AG08395 (cell line): ENCODE data around the gene CAMK2G.
A peak's percentile ranks its signal among the peaks of the same experiment; 100 is the strongest.
"Not testable (repeated sequence)": the region's sequence is repeated elsewhere in the genome, so short reads cannot be mapped to it uniquely, and the experiment has no call there.

ENCODE experiments used
- DNase-seq: peaks from one replicate; pipeline ENCODE4 v3.0.0; 2012; ENCODE audit warnings: mixed read lengths, low spot score

Gene CAMK2G

DNA sequence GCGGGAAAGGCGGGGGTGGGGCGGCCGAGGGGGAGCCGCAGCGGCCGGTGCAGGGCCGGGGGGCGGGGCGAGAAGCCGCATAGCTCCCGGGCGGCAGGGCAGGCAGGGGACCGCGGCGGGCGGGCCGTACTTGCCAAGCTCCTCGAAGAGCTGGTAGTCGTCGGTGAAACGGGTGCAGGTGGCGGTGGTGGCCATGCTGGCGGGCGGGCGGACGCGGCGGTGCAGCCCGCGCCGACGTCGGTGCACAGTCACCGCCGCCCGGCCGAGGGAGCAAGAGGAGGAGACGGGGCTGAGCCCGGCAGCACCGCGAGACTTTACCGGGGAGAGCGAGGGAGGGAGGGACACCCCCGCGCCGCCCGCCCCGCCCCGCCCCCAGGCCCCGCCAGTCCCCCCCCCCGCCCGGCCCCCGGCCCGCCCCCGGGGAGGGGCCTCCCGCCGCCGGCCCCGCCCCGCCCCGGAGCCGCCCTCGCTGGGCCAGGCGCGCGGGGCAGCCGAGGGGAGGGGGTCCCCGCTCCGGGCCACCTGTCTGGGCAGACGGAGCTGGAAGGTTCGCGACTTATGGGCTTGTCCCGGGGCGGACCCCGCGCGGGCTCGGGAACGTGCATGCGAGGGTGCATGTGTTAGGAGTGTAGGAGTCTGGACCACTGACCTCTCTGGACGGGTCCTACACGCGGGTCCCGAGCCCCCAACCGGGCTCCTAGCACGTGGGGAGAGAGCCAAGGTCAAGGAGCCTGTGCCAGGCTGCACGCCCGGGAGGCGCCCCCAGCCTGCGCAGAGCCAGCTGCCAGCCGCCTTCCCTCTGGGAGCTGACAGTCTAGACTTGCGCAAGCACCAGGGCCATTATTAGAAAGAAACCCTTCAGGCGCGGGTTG lies at the start of gene CAMK2G:
TSS of gene CAMK2G (minus strand) at position 289 of the 872 bp plus-strand sequence. CDS start at position 195, 94 bp downstream.
- DNase-seq = peak; percentile 95

DNA sequence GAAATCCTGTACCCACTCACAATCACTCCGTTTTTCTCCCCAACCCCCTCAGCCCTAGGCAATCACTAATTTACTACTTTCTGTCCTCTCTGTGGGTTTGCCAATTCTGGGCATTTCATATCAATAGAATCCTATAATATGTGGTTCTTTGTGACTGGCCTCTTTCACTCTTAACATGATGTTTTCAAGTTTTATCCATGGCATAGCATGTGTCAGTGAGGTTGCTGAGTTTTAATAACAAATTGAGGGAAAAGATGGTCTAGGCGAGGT lies 48.4 kb upstream of the CAMK2G start:
- no peak for DNase-seq

- no peak for DNase-seq
These were observed 47.9 kb upstream of the CAMK2G start for GRCh38 chr10:73922007-73922863.

- peak; percentile 58 for DNase-seq
These were observed 45.7 kb upstream of the CAMK2G start for GRCh38 chr10:73920089-73920488.

DNA sequence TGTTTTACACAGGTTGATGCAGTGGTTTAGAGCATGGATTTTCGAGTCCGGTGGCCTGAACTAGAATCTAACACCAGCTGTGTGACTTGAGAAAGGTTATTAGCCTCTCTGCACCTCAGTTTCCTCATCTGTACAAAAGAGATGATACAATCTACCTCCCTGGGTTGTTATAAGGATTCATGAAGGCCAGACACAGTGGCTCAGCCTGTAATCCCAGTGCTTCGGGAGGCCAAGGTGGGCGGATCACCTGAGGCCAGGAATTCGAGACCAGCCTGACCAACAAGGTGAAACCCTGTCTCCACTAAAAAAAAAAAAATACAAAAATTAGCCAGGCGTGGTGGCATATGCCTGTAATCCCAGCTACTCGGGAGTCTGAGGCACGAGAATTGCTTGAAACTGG lies 45.1 kb upstream of the CAMK2G start:
- not testable (repeated sequence) for DNase-seq

DNA sequence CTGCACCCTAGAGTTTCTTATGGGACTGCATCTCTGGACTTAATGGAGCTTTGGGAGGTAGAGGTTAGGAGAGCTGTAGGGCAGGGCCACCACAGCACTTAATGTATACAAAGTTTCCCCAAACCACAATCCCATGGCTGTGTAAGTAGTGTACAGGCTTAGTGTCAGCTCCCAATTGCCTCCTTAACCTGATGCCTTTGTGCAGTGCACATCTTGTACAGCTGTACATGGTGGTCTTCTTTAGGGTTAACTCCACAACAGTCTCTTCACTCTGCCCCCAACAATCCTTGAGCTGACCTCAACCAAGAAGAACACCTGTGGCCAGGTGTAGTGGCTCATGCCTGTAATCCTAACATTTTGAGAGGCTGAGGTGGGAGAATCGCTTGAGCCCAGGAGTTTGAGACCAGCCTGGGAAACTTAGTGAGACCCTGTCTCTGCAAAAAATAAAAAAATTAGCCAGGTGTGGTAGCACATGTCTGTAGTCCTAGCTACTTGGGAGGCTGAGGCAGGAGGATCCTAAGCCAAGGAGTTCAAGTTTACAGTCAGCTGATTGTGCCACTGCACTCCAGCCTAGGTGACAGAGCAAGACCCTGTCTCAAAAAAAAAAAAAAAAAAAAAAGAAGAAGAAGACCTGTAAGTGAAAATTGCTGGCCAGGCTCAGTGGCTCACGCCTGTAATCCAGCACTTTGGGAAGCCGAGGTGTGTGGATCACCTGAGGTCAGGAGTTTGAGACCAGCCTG lies 43.4 kb upstream of the CAMK2G start:
- DNase-seq = no peak

- DNase-seq = no peak
These were observed 42.6 kb upstream of the CAMK2G start for GRCh38 chr10:73916761-73917470.

DNA sequence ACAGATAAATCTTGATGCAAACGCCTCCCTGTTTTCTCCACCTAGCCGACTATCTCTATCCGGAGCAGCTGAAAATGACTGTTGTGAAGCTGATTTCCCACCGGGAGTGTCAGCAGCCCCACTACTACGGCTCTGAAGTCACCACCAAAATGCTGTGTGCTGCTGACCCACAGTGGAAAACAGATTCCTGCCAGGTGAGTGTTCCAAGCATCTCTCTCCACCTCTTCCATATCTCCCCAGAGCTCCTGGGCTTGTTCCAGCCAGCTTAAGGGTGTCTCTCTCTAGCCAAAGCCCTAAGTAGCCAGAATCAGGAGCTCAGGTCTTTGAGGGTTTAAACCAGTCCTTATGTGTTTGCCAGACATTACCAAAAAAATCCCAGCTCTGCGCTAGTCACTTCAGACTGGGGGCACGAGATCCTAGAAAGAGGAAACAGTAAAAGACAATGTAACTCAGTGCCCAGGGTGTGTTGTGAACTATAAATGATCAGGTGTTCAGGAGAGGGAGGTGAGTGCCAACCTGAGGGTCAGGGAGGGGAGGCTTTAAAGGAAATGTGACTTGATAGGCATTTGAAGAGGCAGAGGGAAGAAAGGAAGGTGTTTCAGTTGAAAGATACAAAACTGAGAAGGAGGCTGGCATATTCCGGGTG lies 41.0 kb upstream of the CAMK2G start:
- no peak for DNase-seq

GRCh38 chr10:73914036-73914435 lies 39.7 kb upstream of the CAMK2G start:
- no peak for DNase-seq

DNA sequence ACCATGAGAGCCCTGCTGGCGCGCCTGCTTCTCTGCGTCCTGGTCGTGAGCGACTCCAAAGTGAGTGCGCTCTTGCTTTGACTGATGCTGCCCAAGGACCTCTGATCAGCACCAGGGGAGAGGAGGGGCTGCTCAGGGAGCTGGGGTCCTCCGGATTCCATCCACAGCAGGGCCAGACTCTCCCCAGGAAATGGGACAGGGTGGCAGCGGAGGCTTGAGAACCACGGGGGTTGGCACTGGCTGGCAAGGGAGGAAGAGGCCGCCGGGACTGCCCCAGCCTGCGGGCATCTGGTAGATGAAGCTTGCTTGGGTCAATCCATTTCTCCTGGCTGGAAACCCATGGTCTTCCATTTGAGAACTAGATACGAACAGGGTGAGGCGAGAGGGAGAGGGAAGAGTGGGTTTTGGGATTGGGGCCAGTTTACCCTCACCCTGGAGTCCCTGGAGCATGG lies 37.2 kb upstream of the CAMK2G start:
- DNase-seq = peak; percentile 30

DNA sequence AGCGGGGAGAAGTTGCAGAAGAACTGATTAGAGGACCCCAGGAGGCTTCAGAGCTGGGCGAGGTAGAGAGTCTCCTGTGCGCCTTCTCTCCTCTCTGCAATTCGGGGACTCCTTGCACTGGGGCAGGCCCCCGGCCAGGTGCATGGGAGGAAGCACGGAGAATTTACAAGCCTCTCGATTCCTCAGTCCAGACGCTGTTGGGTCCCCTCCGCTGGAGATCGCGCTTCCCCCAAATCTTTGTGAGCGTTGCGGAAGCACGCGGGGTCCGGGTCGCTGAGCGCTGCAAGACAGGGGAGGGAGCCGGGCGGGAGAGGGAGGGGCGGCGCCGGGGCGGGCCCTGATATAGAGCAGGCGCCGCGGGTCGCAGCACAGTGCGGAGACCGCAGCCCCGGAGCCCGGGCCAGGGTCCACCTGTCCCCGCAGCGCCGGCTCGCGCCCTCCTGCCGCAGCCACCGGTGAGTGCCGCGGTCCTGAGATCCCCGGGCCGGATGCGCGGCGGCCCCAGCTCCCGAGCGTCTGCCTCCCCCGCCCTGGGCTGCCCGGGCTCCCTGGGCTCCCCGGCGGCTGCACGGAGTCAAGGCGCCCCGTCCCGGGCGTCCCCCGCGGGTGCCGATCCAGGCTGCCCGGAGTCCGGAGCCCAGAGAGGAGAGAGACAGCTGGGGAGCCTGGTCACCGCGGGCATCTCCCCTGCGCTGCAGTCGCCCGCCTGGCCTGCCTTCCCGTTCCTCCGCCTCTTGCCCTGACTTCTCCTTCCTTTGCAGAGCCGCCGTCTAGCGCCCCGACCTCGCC lies 36.6 kb upstream of the CAMK2G start, which contains the start of gene PLAU:
TSS of gene PLAU (plus strand) at position 369 of the 789 bp plus-strand sequence. CDS start 424 bp downstream, outside the sequence.
- DNase-seq = peak; percentile 28

DNA sequence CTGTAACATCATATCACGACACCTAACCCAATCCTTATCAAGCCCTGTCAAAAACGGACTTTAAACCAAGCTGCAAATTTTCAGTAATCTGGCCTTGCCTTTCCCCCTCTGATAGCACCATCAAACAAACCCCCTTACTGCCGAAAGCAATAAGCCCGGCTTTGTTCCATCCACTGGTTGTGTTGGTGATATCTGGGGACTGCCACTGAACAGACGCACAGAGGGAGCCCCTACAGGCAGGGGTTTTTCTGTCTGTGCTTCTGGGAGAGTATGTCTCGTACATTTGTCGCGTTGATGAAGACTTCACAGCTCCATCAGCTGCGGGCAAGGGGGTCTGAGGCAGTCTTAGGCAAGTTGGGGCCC lies 36.0 kb upstream of the CAMK2G start:
- DNase-seq = no peak

DNA sequence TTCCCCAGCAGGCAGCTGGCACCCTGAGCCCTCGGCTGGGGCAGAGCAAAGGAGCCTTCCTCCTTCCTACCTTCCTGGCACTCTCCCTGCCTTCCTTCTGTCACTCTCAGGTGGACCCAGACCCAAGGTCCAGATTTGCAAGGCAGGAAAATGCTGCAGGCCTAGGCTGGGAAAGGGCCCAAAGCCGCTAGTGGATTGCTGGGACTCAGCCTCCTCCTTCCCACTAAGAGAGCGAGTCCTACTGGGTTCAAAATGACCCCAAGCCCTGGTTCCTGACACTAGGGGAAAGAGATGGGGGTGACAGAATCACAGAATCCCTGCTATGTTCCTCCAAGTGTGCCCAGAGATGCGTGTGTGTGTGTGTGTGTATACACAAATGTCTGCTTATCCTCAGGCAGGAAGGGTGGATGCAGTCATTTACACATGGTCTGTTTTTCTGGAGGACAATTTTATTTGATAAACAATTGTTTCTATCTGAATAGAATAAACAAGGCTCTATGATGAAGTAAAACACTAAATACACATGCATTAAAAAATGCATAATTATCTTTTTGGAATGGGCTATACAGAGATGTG lies 35.3 kb upstream of the CAMK2G start:
- DNase-seq = no peak

GRCh38 chr10:73908853-73909539 lies 34.6 kb upstream of the CAMK2G start:
- DNase-seq = peak; percentile 81

DNA sequence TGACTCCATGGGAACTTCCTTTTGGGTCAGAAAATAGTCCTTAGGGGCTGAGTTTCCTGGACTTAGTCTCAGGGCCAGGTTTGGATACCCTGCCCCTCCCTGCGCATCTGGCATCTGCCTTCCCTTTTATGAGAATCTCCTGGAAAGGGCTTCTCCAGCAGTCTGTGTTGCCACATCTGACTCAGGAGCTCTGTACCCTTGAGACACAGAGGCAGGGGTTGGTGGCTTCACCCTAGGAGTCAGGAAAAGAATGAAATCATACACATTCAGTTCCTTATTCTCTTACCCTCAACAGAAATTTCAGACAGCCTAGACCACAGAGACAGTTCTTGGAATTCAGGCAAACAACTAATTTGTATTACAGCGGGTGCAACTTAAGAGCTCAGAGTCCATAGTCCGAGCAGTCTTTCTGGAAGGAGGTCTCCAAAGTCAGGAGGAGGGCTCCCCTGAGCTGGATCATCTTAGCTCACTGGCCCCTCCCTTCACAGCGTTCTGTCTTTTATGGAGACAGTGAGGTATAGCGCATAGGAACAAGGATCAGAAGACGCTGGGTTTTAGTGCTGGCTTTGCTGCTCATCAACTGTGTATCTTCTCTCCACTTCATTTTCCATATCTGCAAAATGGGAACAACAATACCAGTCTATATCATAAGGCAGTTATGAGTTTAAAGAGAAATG lies 33.6 kb upstream of the CAMK2G start:
- DNase-seq = no peak

GRCh38 chr10:73906524-73907447 lies 32.4 kb upstream of the CAMK2G start:
- peak; percentile 87 for DNase-seq

DNA sequence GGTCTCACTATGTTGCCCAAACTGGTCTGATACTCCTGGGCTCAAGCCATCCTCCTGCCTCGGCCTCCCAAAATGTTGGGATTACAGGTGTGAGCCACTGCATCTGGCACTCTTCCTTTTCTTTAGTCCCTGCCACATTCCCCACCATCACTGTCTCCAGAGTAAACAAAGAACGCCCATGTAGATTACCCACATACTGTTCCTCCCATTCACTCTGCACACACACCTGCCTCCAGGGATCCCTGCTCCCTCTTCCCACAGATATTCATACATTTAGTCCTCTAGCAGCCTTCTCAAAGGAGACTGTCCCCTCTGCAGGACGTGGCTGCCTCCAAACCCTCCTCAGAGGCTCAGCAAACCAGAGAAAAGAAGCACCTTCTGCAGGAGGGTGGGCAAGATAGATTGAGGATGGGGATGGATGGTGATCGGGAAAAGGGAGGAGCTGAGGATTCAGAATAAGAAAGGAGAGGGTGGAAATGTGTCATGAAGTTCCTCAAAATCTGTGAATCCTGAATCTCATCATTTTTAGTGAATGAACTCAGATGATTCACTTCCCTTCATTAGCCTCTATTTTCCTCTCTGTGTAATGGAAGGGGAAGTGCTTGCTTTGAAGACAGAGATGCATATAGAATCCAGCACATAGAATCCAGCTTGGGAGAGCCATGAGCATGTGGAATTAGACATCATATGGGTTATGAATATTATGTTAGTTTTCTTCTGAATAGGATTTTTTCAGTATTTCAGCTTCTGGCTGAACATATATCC lies 31.1 kb upstream of the CAMK2G start:
- DNase-seq = no peak
